ENCODE measurements around the gene UBP1. TPM values are rescaled to one million over a fixed set of nuclear protein-coding genes. Genes with fewer than 3 reads are reported as not detected.

The UBP1 gene
- polyA plus RNA-seq, 1 of the 3 experiments (the other 2 are of a cell fraction), result 45.5 TPM

GRCh38 chr3:33473813-33474212 is 33.6 kb upstream of the UBP1 start:
- WGBS (ENCODE audit: low lambda C conversion rate), result 95% methylated on average over 2 of the region's 2 CpGs
- no peak overlapping the region for H3K9ac ChIP-seq
- TF ChIP-seq RXRA (IDR thresholded peaks at IDR 0.05; ENCODE audit: borderline replicate concordance, low read depth), result no peak
- no peak for TF ChIP-seq POLR2AphosphoS5 (IDR thresholded peaks at IDR 0.05; ENCODE audit: low read depth, low read length)
- TF ChIP-seq NRF1 (IDR thresholded peaks at IDR 0.05; ENCODE audit: low read depth, low read length), result no peak
- TF ChIP-seq TCF12 (IDR thresholded peaks at IDR 0.05), result no peak
- no peak for TF ChIP-seq EZH2phosphoT487 (IDR thresholded peaks at IDR 0.05; ENCODE audit: borderline replicate concordance, low read depth)
- no peak for TF ChIP-seq MEF2A (IDR thresholded peaks at IDR 0.05; ENCODE audit: borderline replicate concordance, low read depth)
- TF ChIP-seq FOSL2 (IDR thresholded peaks at IDR 0.05; ENCODE audit: borderline replicate concordance, low read depth), result no peak
- TF ChIP-seq PBX3 (IDR thresholded peaks at IDR 0.05), result no peak
- no peak for TF ChIP-seq JUND (IDR thresholded peaks at IDR 0.05)
- TF ChIP-seq TAF1 (IDR thresholded peaks at IDR 0.05; ENCODE audit: borderline replicate concordance, low read depth, low read length), result no peak
- no peak for TF ChIP-seq SIN3A (IDR thresholded peaks at IDR 0.05; ENCODE audit: borderline replicate concordance, low read depth, low read length)
- no peak for TF ChIP-seq YY1 (IDR thresholded peaks at IDR 0.05; ENCODE audit: low read depth)
- TF ChIP-seq USF2 (IDR thresholded peaks at IDR 0.05; ENCODE audit: borderline replicate concordance, low read depth, low read length), result no peak
- TF ChIP-seq RFX5 (IDR thresholded peaks at IDR 0.05; ENCODE audit: low read length), result no peak
- no peak for TF ChIP-seq ELF1 (IDR thresholded peaks at IDR 0.05)
- no peak for TF ChIP-seq RAD21 (IDR thresholded peaks at IDR 0.05; ENCODE audit: low read length)
- no peak for TF ChIP-seq GATA2 (CRISPR knock-in tag; IDR thresholded peaks at IDR 0.05)
- TF ChIP-seq ZBTB33 (IDR thresholded peaks at IDR 0.05; ENCODE audit: borderline replicate concordance, low read depth), result no peak
- H3K9me2 ChIP-seq, result no peaks in the 10 kb centered on the region
- H3K36me3 ChIP-seq (replicated peaks in 1 of 2; ENCODE audit: control insufficient read depth in 1 of 2, insufficient read depth in 2 of 2, low read length in 1 of 2), result no peaks in the 10 kb centered on the region
- H3K79me2 ChIP-seq (ENCODE audit: insufficient read depth), result no peaks in the 10 kb centered on the region
- no peak overlapping the region for H3K27ac ChIP-seq (ENCODE audit: low read depth in 2 of 2, low read length in 1 of 2)
- H3F3A ChIP-seq (replicated peaks; ENCODE audit: insufficient read depth), result no peaks in the 10 kb centered on the region
- no peak overlapping the region for H3K4me3 ChIP-seq (ENCODE audit: low read depth in 2 of 2, low read length in 1 of 2)
- no peak for DNase-seq
- no peaks in the 10 kb centered on the region for H4K20me1 ChIP-seq (ENCODE audit: insufficient read depth)
- no peaks in the 10 kb centered on the region for H3K9me3 ChIP-seq
- H3K4me1 ChIP-seq (ENCODE audit: control insufficient read depth in 1 of 2, insufficient read depth in 2 of 2, low read depth in 1 of 2, low read length in 1 of 2), result no peaks in the 10 kb centered on the region
- no peaks in the 10 kb centered on the region for H3K27me3 ChIP-seq (ENCODE audit: insufficient read depth)
- ChIA-PET CTCF (no interaction called here), POLR2A (no interaction called here)
- H2AFZ ChIP-seq (ENCODE audit: low read depth), result no peak overlapping the region
- no peak overlapping the region for H3K4me2 ChIP-seq
